ENCODE data around the gene PLEKHB2.

PLEKHB2 gene

GRCh38 chr2:131143803-131144202, 38.7 kb downstream of the PLEKHB2 start:
- Histone ChIP-seq H3K9me3 (replicated peaks; ENCODE audit: insufficient read depth, low read length) (no peaks in the 10 kb centered on the region), H3K4me1 (ENCODE audit: low read length) (0 out of 2 replicates have a peak, but pooled peaks cover 3% of the 10 kb centered on the region), H3K27ac (ENCODE audit: low read length) (no peak overlapping the region), H3K9ac (ENCODE audit: low read length) (no peak overlapping the region), H4K20me1 (ENCODE audit: insufficient read depth, low read length) (0 out of 2 replicates have a peak, but pooled peaks cover 4% of the 10 kb centered on the region), H3F3A (ENCODE audit: insufficient read depth, low read length) (no peaks in the 10 kb centered on the region), H3K27me3 (replicated peaks; ENCODE audit: insufficient read depth, low read length) (no peaks in the 10 kb centered on the region), H2AFZ (ENCODE audit: low read length) (no peak overlapping the region), H3K4me3 (ENCODE audit: low read length) (no peak overlapping the region), H3K4me2 (ENCODE audit: low read depth, low read length) (no peak overlapping the region), H3K36me3 (replicated peaks; ENCODE audit: insufficient read depth, low read length) (peaks cover 5% of the 10 kb centered on the region; the same call in 1 of the 2 replicates), H3K79me2 (ENCODE audit: low read length) (peaks cover 18% of the 10 kb centered on the region), H3K9me2 (replicated peaks; ENCODE audit: insufficient read depth, low read length) (no peaks in the 10 kb centered on the region)
- TF ChIP-seq EZH2 (optimal IDR thresholded peaks at IDR 0.05; ENCODE audit: low read depth, low read length): no peak
- DNase-seq: no peak

- H3K9ac ChIP-seq (ENCODE audit: low read length): no peak overlapping the region
- H3F3A ChIP-seq (ENCODE audit: insufficient read depth, low read length): no peaks in the 10 kb centered on the region
- no peak for DNase-seq
- H3K27ac ChIP-seq (ENCODE audit: low read length): no peak overlapping the region
- H3K9me3 ChIP-seq (replicated peaks; ENCODE audit: insufficient read depth, low read length): no peaks in the 10 kb centered on the region
- H4K20me1 ChIP-seq (ENCODE audit: insufficient read depth, low read length): 0 out of 2 replicates have a peak, but pooled peaks cover 4% of the 10 kb centered on the region
- H3K4me1 ChIP-seq (ENCODE audit: low read length): 0 out of 2 replicates have a peak, but pooled peaks cover 3% of the 10 kb centered on the region
- H3K9me2 ChIP-seq (replicated peaks; ENCODE audit: insufficient read depth, low read length): no peaks in the 10 kb centered on the region
- H3K36me3 ChIP-seq (replicated peaks; ENCODE audit: insufficient read depth, low read length): peaks cover 5% of the 10 kb centered on the region; the same call in 1 of the 2 replicates
- no peak overlapping the region for H3K4me3 ChIP-seq (ENCODE audit: low read length)
- no peak overlapping the region for H3K4me2 ChIP-seq (ENCODE audit: low read depth, low read length)
- H3K79me2 ChIP-seq (ENCODE audit: low read length): peaks cover 18% of the 10 kb centered on the region
- no peak for TF ChIP-seq CTCF (IDR thresholded peaks at IDR 0.05; ENCODE audit: low read length)
- TF ChIP-seq EZH2phosphoT487 (IDR thresholded peaks at IDR 0.05; ENCODE audit: low read length): no peak
- no peak for TF ChIP-seq EZH2 (optimal IDR thresholded peaks at IDR 0.05; ENCODE audit: low read depth, low read length)
- no peak overlapping the region for H2AFZ ChIP-seq (ENCODE audit: low read length)
- no peaks in the 10 kb centered on the region for H3K27me3 ChIP-seq (replicated peaks; ENCODE audit: insufficient read depth, low read length)
Observed at GRCh38 chr2:131145040-131145439, 39.9 kb downstream of the PLEKHB2 start.

GRCh38 chr2:131146231-131146630, 41.1 kb downstream of the PLEKHB2 start:
- TF ChIP-seq CTCF (IDR thresholded peaks at IDR 0.05; ENCODE audit: low read length): no peak
- TF ChIP-seq EZH2phosphoT487 (IDR thresholded peaks at IDR 0.05; ENCODE audit: low read length): no peak
- TF ChIP-seq EZH2 (optimal IDR thresholded peaks at IDR 0.05; ENCODE audit: low read depth, low read length): no peak
- Histone ChIP-seq H3K27ac (ENCODE audit: low read length) (no peak overlapping the region), H3K36me3 (replicated peaks; ENCODE audit: insufficient read depth, low read length) (no peaks in the 10 kb centered on the region; the same call in 1 of the 2 replicates)

GRCh38 chr2:131146749-131147148, 41.6 kb downstream of the PLEKHB2 start:
- no peaks in the 10 kb centered on the region for H3K9me3 ChIP-seq (replicated peaks; ENCODE audit: insufficient read depth, low read length)
- no peaks in the 10 kb centered on the region for H3K27me3 ChIP-seq (replicated peaks; ENCODE audit: insufficient read depth, low read length)
- H3K9ac ChIP-seq (ENCODE audit: low read length): no peak overlapping the region
- no peaks in the 10 kb centered on the region for H3F3A ChIP-seq (ENCODE audit: insufficient read depth, low read length)
- no peak overlapping the region for H3K4me2 ChIP-seq (ENCODE audit: low read depth, low read length)
- TF ChIP-seq CTCF (IDR thresholded peaks at IDR 0.05; ENCODE audit: low read length) (no peak), EZH2phosphoT487 (IDR thresholded peaks at IDR 0.05; ENCODE audit: low read length) (no peak), EZH2 (optimal IDR thresholded peaks at IDR 0.05; ENCODE audit: low read depth, low read length) (no peak)
- no peak overlapping the region for H3K4me3 ChIP-seq (ENCODE audit: low read length)
- no peak overlapping the region for H3K27ac ChIP-seq (ENCODE audit: low read length)
- peaks cover 13% of the 10 kb centered on the region for H3K79me2 ChIP-seq (ENCODE audit: low read length)
- no peak for DNase-seq
- H4K20me1 ChIP-seq (ENCODE audit: insufficient read depth, low read length): 0 out of 2 replicates have a peak, but pooled peaks cover 4% of the 10 kb centered on the region
- H3K9me2 ChIP-seq (replicated peaks; ENCODE audit: insufficient read depth, low read length): no peaks in the 10 kb centered on the region
- no peaks in the 10 kb centered on the region; the same call in 1 of the 2 replicates for H3K36me3 ChIP-seq (replicated peaks; ENCODE audit: insufficient read depth, low read length)
- 0 out of 2 replicates have a peak, but pooled peaks cover 3% of the 10 kb centered on the region for H3K4me1 ChIP-seq (ENCODE audit: low read length)
- no peak overlapping the region for H2AFZ ChIP-seq (ENCODE audit: low read length)

More at GRCh38 chr2:131146231-131146630, 41.1 kb downstream of the PLEKHB2 start:
- DNase-seq: no peak
- H3K27me3 ChIP-seq (replicated peaks; ENCODE audit: insufficient read depth, low read length): no peaks in the 10 kb centered on the region
- H3K4me1 ChIP-seq (ENCODE audit: low read length): 0 out of 2 replicates have a peak, but pooled peaks cover 3% of the 10 kb centered on the region
- no peaks in the 10 kb centered on the region for H3F3A ChIP-seq (ENCODE audit: insufficient read depth, low read length)
- no peak overlapping the region for H3K4me3 ChIP-seq (ENCODE audit: low read length)
- no peaks in the 10 kb centered on the region for H3K9me2 ChIP-seq (replicated peaks; ENCODE audit: insufficient read depth, low read length)
- no peak overlapping the region for H3K9ac ChIP-seq (ENCODE audit: low read length)
- H3K9me3 ChIP-seq (replicated peaks; ENCODE audit: insufficient read depth, low read length): no peaks in the 10 kb centered on the region
- 0 out of 2 replicates have a peak, but pooled peaks cover 4% of the 10 kb centered on the region for H4K20me1 ChIP-seq (ENCODE audit: insufficient read depth, low read length)
- H2AFZ ChIP-seq (ENCODE audit: low read length): no peak overlapping the region
- H3K79me2 ChIP-seq (ENCODE audit: low read length): peaks cover 13% of the 10 kb centered on the region
- H3K4me2 ChIP-seq (ENCODE audit: low read depth, low read length): no peak overlapping the region

All from MM.1S (cell line).